RKO (cell line): ENCODE data around the gene DNAJB2.
"Not testable (repeated sequence)": the region's sequence is repeated elsewhere in the genome, so short reads cannot be mapped to it uniquely, and the experiment has no call there.

Source experiments
- DNase-seq: peaks from one replicate; pipeline ENCODE4 v3.0.0-alpha.2; 2016; ENCODE audit warnings: low spot score

The DNAJB2 gene

DNA sequence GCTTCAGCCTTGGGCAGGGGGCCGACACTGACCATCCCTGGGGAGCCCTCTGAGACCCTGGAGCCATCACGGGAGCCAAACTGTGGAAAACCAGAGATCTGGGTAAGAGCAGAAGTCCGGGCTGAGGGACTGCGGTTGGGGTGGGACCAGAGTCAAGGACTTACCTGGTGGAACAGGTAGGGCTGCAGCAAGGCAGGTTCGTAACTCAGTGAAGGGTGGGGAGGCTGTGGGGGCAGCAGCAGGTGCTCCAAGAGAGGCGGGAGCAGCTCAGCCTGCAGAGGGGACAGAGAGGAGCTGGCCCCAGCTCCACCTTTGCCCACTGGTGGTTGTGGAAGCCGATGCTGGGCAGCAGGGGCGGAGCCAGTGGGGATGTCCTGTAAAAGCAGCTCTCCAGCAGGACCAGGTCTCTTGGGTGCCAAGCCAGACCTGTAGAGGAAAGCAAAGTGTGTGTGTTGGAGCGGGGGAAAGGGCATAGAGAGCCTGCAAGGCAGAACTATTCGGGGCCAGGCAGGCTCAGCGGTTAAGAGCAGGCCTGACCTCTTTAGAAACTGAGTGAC, 23.3 kb downstream of the DNAJB2 start:
- no peak for DNase-seq

DNA sequence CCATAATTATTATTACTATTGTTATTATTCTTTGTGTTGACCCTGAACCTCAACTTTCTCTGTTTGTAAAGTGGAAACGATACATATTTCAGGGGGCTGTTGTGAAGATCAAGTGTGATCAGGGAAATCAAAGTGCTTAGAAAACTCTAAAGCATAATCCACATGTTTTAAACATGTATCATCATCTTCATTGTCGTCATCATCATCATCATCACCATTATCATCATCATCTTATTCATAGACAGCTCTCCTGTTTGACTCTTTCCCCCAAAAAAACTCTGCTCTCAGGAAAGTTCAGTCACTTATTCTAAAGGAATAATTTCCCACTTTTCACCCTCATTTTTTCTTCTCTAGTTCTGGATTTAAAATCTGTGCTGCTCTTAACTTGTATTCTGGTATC, 25.1 kb downstream of the DNAJB2 start:
- no peak for DNase-seq

DNA sequence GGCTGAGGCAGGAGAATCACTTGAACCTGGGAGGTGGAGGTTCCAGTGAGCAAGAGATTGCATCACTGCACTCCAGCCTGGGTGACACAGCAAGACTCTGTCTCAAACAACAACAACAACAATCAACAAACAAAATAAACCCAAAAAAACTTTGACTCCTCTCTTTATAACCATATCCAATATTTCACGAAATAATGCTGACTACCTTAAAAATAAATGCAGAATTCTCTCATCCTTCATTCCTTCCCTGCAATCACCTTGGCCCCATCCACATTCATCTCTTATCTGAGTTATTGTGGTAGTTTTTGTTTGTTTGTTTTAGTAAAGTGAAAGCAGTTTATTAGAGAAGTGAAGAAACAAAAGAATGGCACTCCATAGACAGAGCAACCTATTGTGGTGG, 26.9 kb downstream of the DNAJB2 start:
- DNase-seq: no peak

DNA sequence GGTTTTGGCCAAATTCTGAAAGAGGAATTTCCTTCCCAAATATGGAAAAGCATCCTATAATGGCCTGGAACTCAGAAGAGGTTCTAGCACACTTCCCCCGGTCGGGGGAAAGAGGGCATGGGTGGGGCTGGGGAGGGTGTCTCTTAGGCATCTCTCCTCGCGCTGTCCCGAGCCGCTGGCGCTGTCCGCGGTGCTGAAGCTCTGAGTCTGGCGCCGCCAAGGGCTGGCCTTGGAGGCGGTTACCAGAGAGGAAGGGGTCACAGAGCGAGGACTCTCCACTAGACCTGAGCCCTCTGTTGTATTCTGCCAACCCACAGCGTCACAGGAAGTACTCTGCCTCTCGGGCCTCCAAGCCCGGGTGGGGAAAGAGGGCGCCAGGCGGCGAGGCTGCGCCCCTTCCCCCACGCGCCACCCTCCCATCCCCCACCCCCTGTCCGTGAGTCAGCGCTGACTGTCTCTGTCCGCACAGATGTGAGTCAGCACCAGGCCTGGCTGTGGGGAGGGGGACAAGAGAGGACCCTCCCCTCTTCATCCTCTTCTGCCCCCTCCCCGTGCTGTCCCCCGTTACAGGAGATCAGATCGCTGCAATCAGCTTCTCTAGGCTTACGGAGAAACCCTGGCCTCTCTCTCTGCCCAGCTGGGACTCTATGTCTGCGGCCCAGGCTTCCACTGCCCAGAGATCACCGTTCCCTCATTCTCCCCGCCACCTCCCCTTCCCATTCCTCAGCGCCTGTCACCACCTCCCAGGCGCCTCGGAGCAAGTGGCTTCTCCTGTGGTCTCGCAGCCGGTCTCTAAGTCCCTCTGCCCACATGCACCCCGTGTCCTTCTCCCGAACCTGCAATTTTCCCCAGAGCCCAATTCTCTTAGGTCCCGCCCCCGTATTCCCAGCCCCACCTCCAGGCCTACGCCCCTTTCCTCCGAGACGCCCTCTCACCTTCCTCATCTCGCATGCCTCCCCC, 29.3 kb downstream of the DNAJB2 start:
- DNase-seq: peak; percentile 63

DNA sequence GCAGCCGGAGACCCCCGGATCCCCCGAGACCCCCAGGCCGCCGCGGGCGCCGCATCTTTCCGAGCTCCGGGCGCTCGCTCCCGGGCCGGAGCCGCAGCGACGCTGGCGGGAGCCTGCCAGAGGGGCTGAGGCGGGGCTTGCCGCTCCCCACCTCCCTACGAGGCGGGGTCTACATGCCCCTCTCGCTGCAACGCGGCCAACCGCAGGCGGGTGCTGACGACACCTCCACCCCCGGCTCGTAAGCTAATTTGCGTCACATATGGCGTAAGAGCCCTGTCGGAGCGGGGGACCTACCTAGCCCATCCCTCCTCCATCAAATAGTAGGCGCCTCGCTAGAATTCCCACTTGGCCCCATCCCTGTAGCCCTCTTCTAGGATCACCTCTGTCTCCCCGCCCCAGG, 30.1 kb downstream of the DNAJB2 start, which contains the start of gene PTPRN:
TSS of gene PTPRN (minus strand) at position 124 of the 400 bp plus-strand sequence. CDS start at position 55, 69 bp downstream.
- no peak for DNase-seq

DNA sequence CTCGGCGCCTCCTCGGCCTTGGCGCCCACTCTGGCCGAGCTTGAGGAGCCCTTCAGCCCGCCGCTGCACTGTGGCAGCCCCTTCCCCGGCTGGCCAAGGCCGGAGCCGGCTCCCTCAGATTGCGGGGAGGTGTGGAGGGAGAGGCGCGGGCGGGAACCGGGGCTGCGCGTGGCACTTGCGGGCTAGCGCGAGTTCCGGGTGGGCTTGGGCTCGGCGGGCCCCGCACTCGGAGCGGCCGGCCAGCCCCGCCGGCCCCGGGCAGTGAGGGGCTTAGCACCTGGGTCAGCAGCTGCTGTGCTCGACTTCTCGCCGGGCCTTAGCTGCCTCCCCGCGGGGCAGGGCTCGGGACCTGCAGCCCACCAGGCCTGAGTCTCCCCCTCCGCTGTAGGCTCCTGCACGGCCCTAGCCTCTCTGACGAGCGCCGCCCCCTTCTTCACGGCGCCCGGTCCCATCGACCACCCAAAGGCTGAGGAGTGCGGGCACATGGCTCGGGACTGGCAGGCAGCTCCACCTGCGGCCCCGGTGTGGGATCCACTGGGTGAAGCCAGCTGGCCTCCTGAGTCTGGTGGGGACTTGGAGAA, 33.6 kb downstream of the DNAJB2 start:
- not testable (repeated sequence) for DNase-seq

DNA sequence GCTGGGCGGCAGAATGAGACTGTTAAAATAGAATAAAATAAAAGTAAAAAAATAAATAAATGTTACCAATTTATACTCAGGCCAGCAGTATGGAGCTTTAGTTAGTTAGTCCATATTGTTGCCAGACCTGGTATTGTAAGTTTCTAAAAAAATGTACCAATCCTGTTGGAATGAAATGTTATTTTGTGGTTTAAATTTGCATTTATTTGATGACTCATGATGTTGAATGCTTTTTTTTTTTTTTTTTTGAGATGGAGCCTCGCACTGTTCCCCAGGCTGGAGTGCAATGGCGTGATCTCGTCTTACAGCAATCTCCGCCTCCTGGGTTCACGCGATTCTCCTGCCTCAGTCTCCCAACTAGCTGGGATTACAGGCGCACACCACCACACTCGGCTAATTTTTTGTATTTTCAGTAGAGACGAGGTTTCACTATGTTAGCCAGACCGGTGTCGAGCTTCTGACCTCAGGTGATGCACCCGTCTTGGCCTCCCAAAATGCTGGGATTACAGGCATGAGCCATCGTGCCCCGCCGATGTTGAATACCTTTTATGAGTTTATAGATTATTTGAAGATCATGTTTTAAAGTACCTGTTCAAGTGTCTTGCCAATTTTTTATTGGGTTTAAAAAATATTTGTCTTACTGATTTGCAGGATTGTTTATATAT, 35.8 kb downstream of the DNAJB2 start:
- DNase-seq: no peak

DNA sequence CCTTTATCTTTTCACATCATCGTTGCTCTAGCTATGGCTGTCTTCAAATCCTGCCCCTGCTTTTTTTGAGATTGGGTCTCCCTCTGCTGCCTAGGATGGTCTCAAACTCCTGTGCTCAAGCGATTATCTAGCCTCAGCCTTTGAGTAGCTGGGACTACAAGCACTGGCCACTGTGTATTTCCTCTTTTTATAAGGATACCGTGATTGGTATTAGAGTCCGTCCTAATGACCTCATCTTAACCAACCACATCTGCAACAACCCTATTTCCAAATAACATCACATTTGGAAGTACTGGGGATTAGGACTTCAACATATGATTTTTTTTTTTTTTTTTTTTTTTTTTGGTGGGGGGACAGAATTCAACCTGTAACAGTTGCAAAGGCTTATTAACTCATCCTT, 44.3 kb downstream of the DNAJB2 start:
- DNase-seq: no peak

DNA sequence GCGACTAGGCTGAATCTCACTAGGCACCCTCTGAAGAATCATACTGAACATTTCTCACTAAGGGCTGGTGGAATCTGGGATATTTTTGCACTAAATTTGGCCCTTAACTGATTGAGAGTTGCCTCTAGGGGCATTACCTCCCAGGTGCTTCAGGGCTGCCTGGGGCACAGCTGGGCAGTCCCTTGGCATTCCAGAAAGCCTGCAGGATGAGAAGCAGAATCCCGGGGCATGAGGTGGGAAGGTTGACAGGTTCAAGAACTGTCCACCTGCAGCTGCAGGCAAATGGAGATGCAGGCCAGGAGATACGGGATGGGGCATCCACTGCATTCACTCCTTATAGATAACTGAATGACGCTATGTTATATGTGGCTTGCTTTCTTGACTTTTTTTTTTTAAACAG, 46.0 kb downstream of the DNAJB2 start:
- DNase-seq: no peak

DNA sequence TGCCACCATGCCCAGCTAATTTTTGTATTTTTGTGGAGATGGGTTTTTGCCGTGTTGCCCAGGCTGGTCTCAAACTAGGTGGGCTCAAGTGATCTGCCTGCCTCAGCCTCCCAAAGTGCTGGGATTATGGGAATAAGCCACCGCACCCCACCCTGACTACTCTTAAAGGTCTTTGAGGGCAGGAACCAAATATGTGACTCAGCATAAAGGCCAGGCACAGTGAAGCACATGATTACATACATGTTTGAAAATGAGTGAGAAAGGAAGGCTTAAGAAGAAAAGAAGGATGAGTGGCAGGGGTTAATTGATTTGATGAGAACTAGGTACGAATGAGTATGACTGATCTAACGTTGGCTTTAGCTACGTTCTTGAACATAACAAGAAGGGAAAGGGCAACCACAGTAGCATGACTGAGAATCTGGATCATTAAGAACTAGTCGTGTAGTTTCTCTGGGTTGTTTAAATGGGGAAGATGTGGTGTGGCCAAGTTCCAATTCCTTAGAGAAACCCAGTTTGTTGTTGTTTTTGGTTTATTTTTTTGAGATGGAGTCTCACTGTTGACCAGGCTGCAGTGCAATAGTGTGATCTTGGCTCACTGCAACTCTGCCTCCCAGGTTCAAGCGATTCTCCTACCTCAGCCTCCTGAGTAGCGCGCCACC, 46.6 kb downstream of the DNAJB2 start:
- DNase-seq: no peak

DNA sequence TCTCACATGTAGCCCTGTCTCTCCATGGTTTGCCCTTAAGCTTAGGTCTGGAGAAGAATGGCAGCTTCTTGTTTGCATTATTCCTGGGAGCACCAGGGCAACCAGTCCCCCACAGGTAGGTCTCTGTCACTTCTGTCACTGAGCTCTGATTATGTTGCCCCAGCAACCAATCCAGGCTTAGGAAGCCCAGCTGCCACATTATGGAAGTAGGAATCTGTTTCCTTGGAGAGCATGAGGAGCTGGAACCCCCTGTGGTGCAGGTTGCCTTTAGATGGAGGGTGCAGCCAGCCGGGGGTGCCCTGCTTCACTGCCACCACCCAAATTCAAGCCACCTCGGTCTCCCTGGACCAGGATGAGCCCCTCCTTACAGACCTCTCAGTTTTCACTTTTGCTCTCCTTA, 48.6 kb downstream of the DNAJB2 start:
- no peak for DNase-seq

DNA sequence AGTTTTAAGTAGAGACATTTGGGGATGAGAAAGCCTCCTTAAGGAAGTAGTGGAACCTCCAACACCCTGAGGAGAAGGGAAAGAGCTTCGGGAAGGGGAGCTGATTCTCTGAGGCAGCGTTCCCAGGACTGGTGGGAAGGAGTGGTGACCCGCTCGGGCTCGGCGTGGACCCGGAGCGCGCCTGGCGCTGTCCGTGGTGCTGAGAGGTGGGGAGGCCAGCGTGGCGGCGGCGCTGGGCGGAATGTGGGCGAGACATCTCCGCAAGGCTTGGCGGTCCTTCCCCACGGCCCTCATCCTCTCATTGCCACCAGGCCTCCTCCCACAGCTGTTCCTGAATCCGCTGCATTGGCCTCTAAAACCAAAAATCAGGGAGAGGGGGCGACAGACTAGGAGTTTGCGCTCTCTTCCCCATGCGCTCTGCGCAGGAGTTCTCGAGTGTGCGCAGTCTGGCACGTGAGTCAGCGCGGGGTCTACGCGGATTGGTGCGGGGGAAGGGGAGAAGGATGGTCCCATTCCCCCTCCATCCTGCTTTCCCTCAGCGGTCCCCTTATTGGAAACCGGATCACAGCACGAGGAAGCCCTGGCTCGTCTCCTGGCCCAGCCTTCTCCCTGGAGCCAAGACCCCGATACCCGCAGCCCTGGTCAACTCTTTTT, 52.5 kb downstream of the DNAJB2 start:
- no peak for DNase-seq

DNA sequence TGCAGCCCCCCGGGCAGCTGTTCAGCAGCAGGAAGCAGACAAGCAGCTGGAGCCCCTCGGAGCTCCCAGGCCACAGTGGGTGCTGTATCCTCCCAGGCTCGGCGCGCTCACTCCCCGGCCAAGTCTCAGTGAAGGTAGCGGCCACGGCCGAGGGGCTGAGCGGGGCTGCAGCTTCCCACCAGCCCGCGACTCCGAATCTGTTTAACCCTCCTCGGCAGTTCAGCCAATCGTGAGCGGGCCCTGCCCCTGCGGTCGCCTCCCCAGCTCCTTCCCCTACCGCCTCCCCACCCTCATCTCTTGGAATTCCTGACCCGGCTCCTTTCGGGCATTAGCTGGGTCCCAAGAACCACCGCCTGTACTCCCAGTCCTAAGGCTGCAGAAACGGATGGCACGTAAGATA, 53.4 kb downstream of the DNAJB2 start, which contains the start of gene RESP18:
TSS of gene RESP18 (minus strand) at position 203 of the 400 bp plus-strand sequence.
- DNase-seq: no peak

DNA sequence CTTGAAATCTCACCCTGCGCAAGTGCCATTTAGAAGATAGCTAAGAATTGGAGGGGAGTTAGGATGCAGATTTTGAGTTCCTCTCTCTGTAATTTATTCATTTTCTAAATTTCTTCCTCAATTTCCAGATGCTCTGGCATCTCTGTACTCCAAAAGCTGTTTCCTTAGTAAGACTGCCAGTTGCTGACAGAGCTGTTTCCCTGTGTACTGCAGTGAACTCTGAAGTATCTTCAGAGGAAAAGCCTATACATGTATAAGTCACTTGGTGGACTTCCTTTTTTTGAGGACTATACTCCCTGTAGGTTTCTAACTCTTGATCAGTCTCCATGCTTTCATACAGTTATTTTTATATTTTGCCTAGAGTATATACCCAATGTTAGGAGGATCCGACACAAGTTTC, 54.9 kb downstream of the DNAJB2 start:
- no peak for DNase-seq

DNA sequence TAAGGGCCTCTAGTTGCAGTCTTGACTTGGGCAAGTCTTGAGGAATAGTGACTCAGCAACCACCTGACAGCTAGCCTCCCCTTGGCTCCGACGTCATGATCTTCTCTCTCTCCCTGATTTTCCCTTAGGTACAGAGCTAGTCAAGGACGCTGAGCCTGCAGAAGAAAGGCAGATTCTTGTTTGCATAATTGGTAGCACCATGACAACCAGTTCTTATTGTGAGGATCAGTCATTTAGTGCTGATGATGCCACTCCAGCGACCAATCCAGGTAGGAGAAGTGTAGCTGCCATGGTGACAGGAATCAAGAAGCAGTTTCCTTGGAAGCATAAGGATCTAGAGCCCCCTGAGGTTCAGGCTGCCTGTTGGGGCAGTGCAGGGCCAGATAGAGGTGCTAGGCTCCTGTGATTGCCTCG, 56.2 kb downstream of the DNAJB2 start:
- DNase-seq: no peak
